H1 (cell line): ENCODE data around the gene SPATA32. TPM values are rescaled to one million over a fixed set of nuclear protein-coding genes. Genes with fewer than 3 reads are reported as not detected.
A peak's percentile ranks its signal among the peaks of the same experiment; 100 is the strongest.

ENCODE experiments used
- CTCF ChIA-PET: fragments of 300-600 bp; sonication (Branson Sonifier 250); formaldehyde crosslinking; loops from one replicate; lab custom pipeline; 2021; ENCODE audit not compliant: partially characterized antibody; lab: Charles Lee
- POLR2A ChIA-PET: fragments of 300-600 bp; sonication (Branson Sonifier 250); formaldehyde crosslinking; loops from one replicate; lab custom pipeline; 2021; ENCODE audit warnings: inconsistent platforms; ENCODE audit not compliant: partially characterized antibody; lab: Charles Lee
- DNase-seq, 2 experiments: peaks; one replicate each; pipeline versions ENCODE4 v3.0.0 to v3.0.0-alpha.2; 2010 to 2022; ENCODE audit warnings: low spot score in 2 of 2, low read depth in 1 of 2, mixed read lengths in 1 of 2
- FAIRE-seq: peaks from 2 replicates; lab custom pipeline; 2011; peaks lifted over from hg19 to GRCh38; lab: Jason Lieb, UNC
- H2AFZ ChIP-seq: 2 replicates; pipeline ENCODE4 v1.8.1; 2012; ENCODE audit warnings: low read length, inconsistent platforms
- H2AK5ac ChIP-seq: 2 replicates; pipeline ENCODE4 v1.6.1; 2013; ENCODE audit warnings: low read depth, low read length
- H2BK120ac ChIP-seq: replicated peaks from 2 replicates; pipeline ENCODE3; 2013; ENCODE audit warnings: low read depth, low read length, inconsistent platforms
- H2BK12ac ChIP-seq: 2 replicates; pipeline ENCODE4 v1.6.1; 2013; ENCODE audit warnings: low read depth, low read length
- H2BK15ac ChIP-seq: 2 replicates; pipeline ENCODE4 v1.6.1; 2013; ENCODE audit warnings: low read length
- H2BK20ac ChIP-seq: 2 replicates; pipeline ENCODE4 v1.6.1; 2013; ENCODE audit warnings: low read length
- H2BK5ac ChIP-seq: 2 replicates; pipeline ENCODE4 v1.6.1; 2013; ENCODE audit warnings: low read depth, low read length
- H3K14ac ChIP-seq: 2 replicates; pipeline ENCODE4 v1.6.1; 2013; ENCODE audit warnings: inconsistent platforms; ENCODE audit not compliant: insufficient read length
- H3K18ac ChIP-seq: 2 replicates; pipeline ENCODE4 v1.6.1; 2013; ENCODE audit warnings: low read length; ENCODE audit errors: extremely low read depth
- H3K23ac ChIP-seq: 2 replicates; pipeline ENCODE4 v1.6.1; 2013; ENCODE audit warnings: inconsistent platforms; ENCODE audit not compliant: insufficient read length
- H3K23me2 ChIP-seq: 2 replicates; pipeline ENCODE4 v1.6.1; 2013; ENCODE audit warnings: low read depth, low read length
- H3K27ac ChIP-seq: 2 replicates; pipeline ENCODE4 v1.6.1; 2011; ENCODE audit warnings: low read depth, low read length, inconsistent platforms
- H3K27me3 ChIP-seq, 4 experiments: replicated peaks in 1 of 4; 1 replicate in 1 of 4; 2 replicates in 3 of 4; pipeline versions ENCODE4 v1.6.1 to v1.8.1; 2011 to 2013; ENCODE audit warnings: low read length in 3 of 4, mild to moderate bottlenecking in 3 of 4, inconsistent platforms in 2 of 4, mixed read lengths in 2 of 4, moderate library complexity in 1 of 4; ENCODE audit not compliant: control insufficient read depth in 3 of 4, insufficient read depth in 3 of 4; ENCODE audit errors: extremely low read depth in 1 of 4
- H3K36me3 ChIP-seq, 4 experiments: 2 replicates each; pipeline versions ENCODE4 v1.6.1 to v1.8.1; 2011 to 2013; ENCODE audit warnings: mild to moderate bottlenecking in 4 of 4, low read length in 3 of 4, moderate library complexity in 2 of 4, control low read depth in 1 of 4, inconsistent platforms in 1 of 4; ENCODE audit not compliant: insufficient read depth in 4 of 4, control insufficient read depth in 2 of 4
- H3K4ac ChIP-seq: replicated peaks from 2 replicates; pipeline ENCODE3; 2013; ENCODE audit warnings: low read length, low read depth, mixed read lengths, inconsistent platforms; ENCODE audit not compliant: insufficient read length
- H3K4me1 ChIP-seq, 4 experiments: replicated peaks in 1 of 4; 1 replicate in 1 of 4; 2 replicates in 3 of 4; pipeline versions ENCODE4 v1.6.1 to v1.8.1; 2011 to 2013; ENCODE audit warnings: low read length in 3 of 4, inconsistent platforms in 2 of 4, mixed read lengths in 1 of 4; ENCODE audit not compliant: insufficient read depth in 4 of 4, control insufficient read depth in 3 of 4
- H3K4me2 ChIP-seq, 2 experiments: 2 replicates each; pipeline versions ENCODE4 v1.6.1 to v1.8.1; 2011 to 2013; ENCODE audit warnings: low read depth in 2 of 2, low read length in 2 of 2, control low read depth in 1 of 2, inconsistent platforms in 1 of 2, mild to moderate bottlenecking in 1 of 2; ENCODE audit not compliant: insufficient read depth in 1 of 2
- H3K4me3 ChIP-seq, 4 experiments: fragments of 200-600, 300-600 bp in 1 of 4; sonication (generic), shearing (Covaris generic), sonication (Bioruptor Twin) in 1 of 4; 2 replicates each; pipeline versions ENCODE4 v1.5.1 to v1.8.1; 2011 to 2016; ENCODE audit warnings: low read length in 4 of 4, low read depth in 3 of 4, control low read depth in 2 of 4, inconsistent platforms in 2 of 4, mild to moderate bottlenecking in 2 of 4, mixed read lengths in 1 of 4, moderate library complexity in 1 of 4; ENCODE audit not compliant: insufficient read depth in 2 of 4; ENCODE audit errors: extremely low read depth in 1 of 4
- H3K56ac ChIP-seq: replicated peaks from 2 replicates; pipeline ENCODE3; 2013; ENCODE audit warnings: low read depth, mild to moderate bottlenecking, mixed read lengths, low read length, inconsistent platforms; ENCODE audit not compliant: insufficient read length
- H3K79me1 ChIP-seq: 2 replicates; pipeline ENCODE4 v1.6.1; 2013; ENCODE audit warnings: low read depth, low read length, control low read depth
- H3K79me2 ChIP-seq, 2 experiments: 2 replicates each; pipeline versions ENCODE4 v1.6.1 to v1.8.1; 2012 to 2013; ENCODE audit warnings: low read length in 2 of 2, mild to moderate bottlenecking in 2 of 2, inconsistent platforms in 1 of 2; ENCODE audit not compliant: insufficient read depth in 2 of 2, control insufficient read depth in 1 of 2
- H3K9ac ChIP-seq, 4 experiments: replicated peaks in 1 of 4; 1 replicate in 1 of 4; 2 replicates in 3 of 4; pipeline versions ENCODE4 v1.6.1 to v1.8.1; 2011 to 2013; ENCODE audit warnings: low read depth in 3 of 4, low read length in 3 of 4, control low read depth in 2 of 4, mild to moderate bottlenecking in 2 of 4, moderate library complexity in 2 of 4, inconsistent platforms in 1 of 4; ENCODE audit errors: extremely low read depth in 1 of 4
- H3K9me3 ChIP-seq, 2 experiments: 2 replicates each; pipeline versions ENCODE4 v1.6.1 to v1.8.1; 2012 to 2013; ENCODE audit warnings: mild to moderate bottlenecking in 2 of 2, moderate library complexity in 2 of 2, control low read depth in 1 of 2, inconsistent platforms in 1 of 2, low read depth in 1 of 2, low read length in 1 of 2, mixed read lengths in 1 of 2; ENCODE audit not compliant: insufficient read depth in 2 of 2
- H4K20me1 ChIP-seq, 2 experiments: replicated peaks in 1 of 2; 2 replicates each; pipeline versions ENCODE3 to v1.8.1; 2011 to 2013; ENCODE audit warnings: inconsistent platforms in 2 of 2, low read length in 2 of 2, mild to moderate bottlenecking in 1 of 2; ENCODE audit not compliant: insufficient read depth in 2 of 2, control insufficient read depth in 1 of 2
- H4K5ac ChIP-seq: 2 replicates; pipeline ENCODE4 v1.6.1; 2013; ENCODE audit warnings: low read length, low read depth, mixed read lengths, inconsistent platforms; ENCODE audit not compliant: insufficient read length
- H4K8ac ChIP-seq: 2 replicates; pipeline ENCODE4 v1.8.0; 2013; ENCODE audit warnings: mild to moderate bottlenecking, moderate library complexity, low read length, inconsistent platforms; ENCODE audit not compliant: insufficient read depth; ENCODE audit errors: extremely low read depth
- H4K91ac ChIP-seq: replicated peaks from 2 replicates; pipeline ENCODE3; 2013; ENCODE audit warnings: low read length, mixed read lengths, inconsistent platforms; ENCODE audit not compliant: insufficient read length
- ASH2L ChIP-seq: fragments of 200-600, 300-600 bp; sonication (generic); IDR thresholded peaks from one replicate; pipeline ENCODE4 v1.7.1; 2017; ENCODE audit warnings: low read length
- ATF2 ChIP-seq: IDR thresholded peaks from 2 replicates; pipeline ENCODE4 v1.6.1; 2012; ENCODE audit warnings: low read length, inconsistent platforms
- CEBPB ChIP-seq: IDR thresholded peaks from 2 replicates; pipeline ENCODE4 v1.6.1; 2012; ENCODE audit warnings: low read depth, low read length
- CTCF ChIP-seq, 3 experiments: IDR thresholded peaks; 1 replicate in 2 of 3; 2 replicates in 1 of 3; pipeline versions ENCODE4 v1.5.1 to v1.6.1; 2011; ENCODE audit warnings: low read length in 3 of 3, mild to moderate bottlenecking in 3 of 3, inconsistent platforms in 2 of 3, low read depth in 1 of 3, moderate library complexity in 1 of 3; ENCODE audit not compliant: insufficient read depth in 1 of 3; ENCODE audit errors: control extremely low read depth in 1 of 3
- KDM5A ChIP-seq: fragments of 200-600 bp; IDR thresholded peaks from 2 replicates; pipeline ENCODE4 v1.7.1; 2012; ENCODE audit warnings: mild to moderate bottlenecking, low read length, inconsistent platforms, mixed read lengths
- RXRA ChIP-seq: IDR thresholded peaks from 2 replicates; pipeline ENCODE4 v1.6.1; 2011; ENCODE audit warnings: low read depth, mild to moderate bottlenecking, low read length, moderate library complexity; ENCODE audit not compliant: insufficient read depth
- SUZ12 ChIP-seq: fragments of 200-600 bp; sonication (generic); IDR thresholded peaks from 2 replicates; pipeline ENCODE4 v1.6.1; 2012; ENCODE audit warnings: mild to moderate bottlenecking, inconsistent platforms, low read length, moderate library complexity, mixed read lengths
- USF2 ChIP-seq: IDR thresholded peaks from 2 replicates; pipeline ENCODE4 v1.6.1; 2011; ENCODE audit warnings: low read length, improper control_type of control experiment
- WGBS, 2 experiments: shearing (Covaris generic) in 1 of 2; methylation state at CpG; one replicate each; pipeline versions ENCODE4 v1.1.6 to v1.1.7; 2013 to 2015; ENCODE audit warnings: low lambda C conversion rate in 2 of 2, mixed read lengths in 2 of 2, inconsistent platforms in 1 of 2, low coverage in 1 of 2, missing lambda C conversion rate in 1 of 2; ENCODE audit not compliant: insufficient replicate concordance in 2 of 2, insufficient coverage in 1 of 2, insufficient read length in 1 of 2; ENCODE audit errors: extremely low coverage in 1 of 2, missing lambda C conversion rate in 1 of 2; 5-methylcytosine and 5-hydroxymethylcytosine counted together
- polyA plus RNA-seq, 7 experiments: library from polyadenylated mRNA; depleted of rRNA in 3 of 7; stranded (reverse) in 5 of 7; unstranded in 2 of 7; fragments of >200 nt in 5 of 7; fragments of 200-250 nt in 2 of 7; gene quantifications; 1 replicate in 5 of 7; 2 replicates in 1 of 7; 4 replicates in 1 of 7; pipeline versions ENCODE4 v1.2.1 to v1.2.3, GENCODE V29; 2011 to 2013; ENCODE audit warnings: missing spikeins in 2 of 7, mixed read lengths in 2 of 7
- total RNA-seq: library from RNA; stranded (reverse); fragmentation: NEBNext Ultra II Directional; extraction: Animal tissue kit (Norgen Biotek cat#: 25700); gene quantifications from 2 replicates; pipeline ENCODE4 v1.2.1, GENCODE V29; 2021

Gene SPATA32
- total and polyA plus RNA-seq, 2 of the 8 experiments (the other 6 are each of a cell fraction or from before 2014, with no cell fraction given) = 0.24 TPM; not detected in 1

- no peak for FAIRE-seq
- H3K9ac ChIP-seq = no peak overlapping the region
- no peak overlapping the region for H2BK15ac ChIP-seq
- no peak overlapping the region; the same call in 1 of the 2 replicates for H4K8ac ChIP-seq
- H4K20me1 ChIP-seq = no peaks in the 10 kb centered on the region
- H2BK12ac ChIP-seq = no peak overlapping the region
- H3K79me1 ChIP-seq = no peaks in the 10 kb centered on the region
- no peak overlapping the region for H4K91ac ChIP-seq
- DNase-seq = no peak
- H3K14ac ChIP-seq = no peak overlapping the region
- no peaks in the 10 kb centered on the region for H3K9me3 ChIP-seq
- no peak overlapping the region for H3K56ac ChIP-seq
- peaks cover 7% of the 10 kb centered on the region; the same call in 1 of the 2 replicates for H3K23me2 ChIP-seq
- H2AK5ac ChIP-seq = no peak overlapping the region
- H2BK5ac ChIP-seq = no peak overlapping the region
- H3K79me2 ChIP-seq = no peaks in the 10 kb centered on the region
- no peak overlapping the region for H3K27ac ChIP-seq
- peaks cover 15 to 38% (median 33%) of the 10 kb centered on the region in 4 experiments for H3K27me3 ChIP-seq
- peak overlapping the region; percentile 72; the same call in 1 of the 2 replicates for H2BK20ac ChIP-seq
- H3K23ac ChIP-seq = no peak overlapping the region
- no peak overlapping the region for H2AFZ ChIP-seq
- 94% methylated on average over 6 of the region's 9 CpGs; no CpG with 5 or more reads in 1 of the 2 experiments for WGBS, 2 experiments
- no peaks in the 10 kb centered on the region for H3K36me3 ChIP-seq
- H2BK120ac ChIP-seq = no peak overlapping the region
- no peak overlapping the region for H3K4me3 ChIP-seq
- H3K18ac ChIP-seq = no peak overlapping the region
- peak overlapping the region; percentile 54 for H3K4ac ChIP-seq
- H3K4me2 ChIP-seq = no peak overlapping the region
- ChIA-PET POLR2A (no interaction called here), CTCF (interaction anchor here (9.3 to 22.1 kb wide), 2 partner anchors 9 to 26 kb away, joined by 282 to 362 read pairs; no protein-coding TSS in a partner anchor)
- peaks cover 5 to 33% (median 19%) of the 10 kb centered on the region in 4 experiments for H3K4me1 ChIP-seq
- no peak overlapping the region for H4K5ac ChIP-seq
- TF ChIP-seq CEBPB (no peak), RXRA (no peak), KDM5A (no peak), USF2 (no peak), CTCF (IDR thresholded peaks at IDR 0.05; ENCODE audit: control extremely low read depth in 1 of 3, insufficient read depth in 1 of 3, low read depth in 1 of 3, low read length in 3 of 3) (no peak), ATF2 (no peak), ASH2L (no peak), SUZ12 (no peak)
These were observed 37.2 kb downstream of the SPATA32 start for GRCh38 chr17:45224671-45225050.
